Right renal pelvis (tissue), 4 donors: Measurements from ENCODE around the gene FAM83D. TPM values are rescaled to one million over a fixed set of nuclear protein-coding genes. Genes with fewer than 3 reads are reported as not detected.

Experiments used
- DNase-seq, 4 donors: peaks; one replicate each; pipeline ENCODE4 v3.0.0-alpha.2; 2013; ENCODE audit warnings: low read depth in 4 of 4, low spot score in 3 of 4, missing footprints in 1 of 4
- polyA plus RNA-seq, 4 donors: library from polyadenylated mRNA; unstranded; fragments of 120-200 nt; gene quantifications; one replicate each; pipeline ENCODE4 v1.2.1, GENCODE V29; 2013; ENCODE audit not compliant: insufficient read length in 4 of 4

Gene FAM83D
- polyA plus RNA-seq, 4 donors: 13.0 to 14.6 (median 14.4) TPM

GRCh38 chr20:38962044-38962927 lies 36.1 kb downstream of the FAM83D start, which contains the start of gene DHX35:
DHX35 (plus strand) TSS chr20:38962344; CDS start chr20:38962368, 24 bp downstream.
- DNase-seq: peak; percentile 94 to 98 (median 96)

- no peak for DNase-seq
Observed at GRCh38 chr20:38962928-38963401, 36.7 kb downstream of the FAM83D start.

GRCh38 chr20:38963745-38964144 lies 37.5 kb downstream of the FAM83D start:
- no peak for DNase-seq

GRCh38 chr20:38965264-38965663 lies 39.0 kb downstream of the FAM83D start:
- DNase-seq: no peak

- no peak for DNase-seq
Observed at GRCh38 chr20:38968090-38968489, 41.9 kb downstream of the FAM83D start.

- no peak for DNase-seq
Observed at GRCh38 chr20:38969708-38970107, 43.5 kb downstream of the FAM83D start.

GRCh38 chr20:38970302-38970701 lies 44.1 kb downstream of the FAM83D start:
- DNase-seq: no peak

GRCh38 chr20:38973107-38973506 lies 46.9 kb downstream of the FAM83D start:
- no peak for DNase-seq

- DNase-seq: no peak
Observed at GRCh38 chr20:38973645-38974044, 47.4 kb downstream of the FAM83D start.

- DNase-seq: no peak
Observed at GRCh38 chr20:38975539-38976120, 49.4 kb downstream of the FAM83D start.

- DNase-seq: no peak
Observed at GRCh38 chr20:38979434-38979833, 53.2 kb downstream of the FAM83D start.

- no peak for DNase-seq
Observed at GRCh38 chr20:38979842-38980241, 53.6 kb downstream of the FAM83D start.

- DNase-seq: no peak
Observed at GRCh38 chr20:38982291-38982690, 56.1 kb downstream of the FAM83D start.

- no peak for DNase-seq
Observed at GRCh38 chr20:38985060-38985459, 58.8 kb downstream of the FAM83D start.

- no peak for DNase-seq
Observed at GRCh38 chr20:38985603-38986170, 59.5 kb downstream of the FAM83D start.

GRCh38 chr20:38986663-38987062 lies 60.4 kb downstream of the FAM83D start:
- DNase-seq: no peak

- no peak for DNase-seq
Observed at GRCh38 chr20:38987777-38988176, 61.6 kb downstream of the FAM83D start.

GRCh38 chr20:38990728-38991127 lies 64.5 kb downstream of the FAM83D start:
- DNase-seq: no peak

- no peak for DNase-seq
Observed at GRCh38 chr20:38991814-38992704, 65.8 kb downstream of the FAM83D start.

- no peak for DNase-seq
Observed at GRCh38 chr20:38995536-38996044, 69.4 kb downstream of the FAM83D start.
